Body of pancreas (tissue), 4 donors: ENCODE results near the gene ATP13A3. TPM values are rescaled to one million over a fixed set of nuclear protein-coding genes. Genes with fewer than 3 reads are reported as not detected.

Source experiments
- ATAC-seq: fragments of 150-250 bp; one replicate; pipeline ENCODE4 v1.9.1; 2016
- DNase-seq, 4 donors: peaks; one replicate each; pipeline ENCODE4 v3.0.0-alpha.2; 2019
- H3K27ac ChIP-seq, 4 donors: fragments of 200-600 bp; sonication (generic); 1 replicate in 3 of 4; 2 replicates in 1 of 4; pipeline versions ENCODE4 v1.5.1 to v1.6.1; 2016 to 2019; ENCODE audit warnings: mild to moderate bottlenecking in 1 of 4, mixed read lengths in 1 of 4, moderate library complexity in 1 of 4
- H3K27me3 ChIP-seq, 2 donors: fragments of 200-600 bp; sonication (generic); one replicate each; pipeline ENCODE4 v1.6.0; 2016; ENCODE audit warnings: mild to moderate bottlenecking in 1 of 2
- H3K36me3 ChIP-seq, 2 donors: fragments of 200-600 bp; sonication (generic); replicated peaks in 1 of 2; 2 replicates each; pipeline ENCODE4 v1.5.1; 2016; ENCODE audit warnings: low read depth in 2 of 2; ENCODE audit not compliant: insufficient read depth in 1 of 2
- H3K4me1 ChIP-seq: fragments of 200-600 bp; sonication (generic); one replicate; pipeline ENCODE4 v1.6.0; 2016
- H3K4me3 ChIP-seq, 2 donors: fragments of 200-600 bp; sonication (generic); 1 replicate in 1 of 2; 2 replicates in 1 of 2; pipeline ENCODE4 v1.5.1; 2016 to 2019
- H3K9me3 ChIP-seq, 3 donors: fragments of 200-600 bp; sonication (generic); 1 replicate in 2 of 3; 2 replicates in 1 of 3; pipeline ENCODE4 v1.5.1; 2016
- POLR2A ChIP-seq, 3 donors: fragments of 450-650 bp; IDR thresholded peaks; one replicate each; pipeline ENCODE4 v1.6.1; 2016; ENCODE audit warnings: antibody characterized with exemption in 3 of 3, mild to moderate bottlenecking in 2 of 3
- WGBS, 2 donors: methylation state at CpG; one replicate each; pipeline ENCODE4 v1.1.5; 2017; 5-methylcytosine and 5-hydroxymethylcytosine counted together
- intact Hi-C: fragments of 100-400 bp; cut with DNase I; formaldehyde crosslinking; loops from one replicate; pipeline ENCODE4 v1.15.1; 2023
- total RNA-seq, 2 donors: library from RNA; depleted of rRNA; stranded (reverse); fragments of >200 nt; gene quantifications; one replicate each; pipeline ENCODE4 v1.1.0, GENCODE V29; 2016
- TF ChIP-seq, protein P1 (sequence below), 7 experiments: fragments of 450-650 bp in 4 of 7; fragments of 200-600 bp in 3 of 7; sonication (generic) in 3 of 7; IDR thresholded peaks; one replicate each; pipeline ENCODE4 v1.5.1; 2016 to 2019; ENCODE audit warnings: antibody characterized with exemption in 7 of 7

The ATP13A3 gene
- total RNA-seq, 2 donors from 2014 or later, result 35.6 to 56.0 TPM

DNA sequence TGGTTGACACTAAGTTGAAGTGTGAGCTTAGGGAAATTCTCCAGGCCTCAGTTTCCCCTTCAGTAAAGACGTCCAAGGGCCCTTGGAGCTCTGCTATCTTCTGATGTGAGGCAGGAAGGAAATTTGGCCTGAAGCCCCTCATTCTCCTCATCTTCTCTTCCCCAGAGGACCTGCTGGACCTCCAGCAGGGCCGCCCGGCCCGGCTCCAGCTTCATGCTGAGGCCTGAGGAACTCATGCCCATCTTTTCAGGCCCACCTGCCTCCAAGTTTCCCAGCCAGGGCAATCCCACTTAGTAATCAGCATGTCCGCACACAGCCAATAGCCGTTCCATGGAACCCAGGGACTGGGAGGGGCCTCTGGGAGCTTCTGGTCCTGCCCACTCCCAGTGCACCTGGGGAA, 121.3 kb downstream of the ATP13A3 start:
- 86% methylated on average over 2 to 6 of the region's 6 CpGs for WGBS, 2 donors
- H3K27ac ChIP-seq, result no peak overlapping the region

DNA sequence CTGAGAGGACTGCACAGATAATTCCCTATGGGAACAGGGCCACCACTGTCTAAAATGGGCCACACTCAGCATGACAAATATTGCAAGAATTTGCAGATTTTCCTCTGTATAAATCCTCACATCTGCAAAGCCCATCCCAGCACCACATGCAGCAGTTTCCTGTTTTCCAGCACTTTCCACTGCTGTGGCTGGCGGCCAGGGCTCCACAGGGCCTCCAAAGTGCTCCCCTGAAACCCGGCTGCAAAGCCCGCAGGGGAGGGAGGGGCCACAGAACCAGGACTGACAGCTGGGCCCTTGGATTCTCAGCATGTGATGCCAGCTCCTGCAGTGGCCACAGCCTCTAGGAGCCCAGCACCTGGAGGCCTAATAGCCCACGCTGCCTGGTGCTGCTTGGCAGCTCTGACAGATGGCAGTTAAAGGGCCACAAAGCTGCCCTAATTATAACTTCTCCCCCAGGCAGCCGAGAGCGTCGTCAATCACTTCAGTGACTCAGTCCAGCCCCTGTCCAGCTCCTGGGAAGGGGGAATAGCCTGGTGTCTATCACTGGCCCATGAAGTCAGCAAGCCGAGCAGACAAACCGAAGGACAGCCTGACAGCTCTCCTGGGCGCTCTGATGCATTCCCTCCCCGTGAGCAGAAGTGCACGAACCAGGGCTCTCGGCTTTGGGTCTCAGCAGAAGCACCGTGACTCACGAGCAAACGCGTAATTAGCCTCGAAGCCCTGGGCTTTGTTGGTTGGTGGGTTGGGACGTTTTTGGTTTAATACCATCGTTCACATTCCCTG, 122.0 kb downstream of the ATP13A3 start:
- peak in 3 of 4 donors; percentile 18 to 31 (median 22) for DNase-seq
- H3K27me3 ChIP-seq, result no peaks in the 10 kb centered on the region
- intact Hi-C loops, result no loop called here
- peaks cover 4% of the 10 kb centered on the region for H3K4me1 ChIP-seq
- WGBS, 2 donors, result 43 to 70% methylated on average over 10 to 20 of the region's 20 CpGs
- H3K9me3 ChIP-seq, result no peaks in the 10 kb centered on the region
- H3K36me3 ChIP-seq, result no peaks in the 10 kb centered on the region
- peak; percentile 41 for ATAC-seq
- no peak overlapping the region for H3K4me3 ChIP-seq
- TF ChIP-seq, protein P1, sequence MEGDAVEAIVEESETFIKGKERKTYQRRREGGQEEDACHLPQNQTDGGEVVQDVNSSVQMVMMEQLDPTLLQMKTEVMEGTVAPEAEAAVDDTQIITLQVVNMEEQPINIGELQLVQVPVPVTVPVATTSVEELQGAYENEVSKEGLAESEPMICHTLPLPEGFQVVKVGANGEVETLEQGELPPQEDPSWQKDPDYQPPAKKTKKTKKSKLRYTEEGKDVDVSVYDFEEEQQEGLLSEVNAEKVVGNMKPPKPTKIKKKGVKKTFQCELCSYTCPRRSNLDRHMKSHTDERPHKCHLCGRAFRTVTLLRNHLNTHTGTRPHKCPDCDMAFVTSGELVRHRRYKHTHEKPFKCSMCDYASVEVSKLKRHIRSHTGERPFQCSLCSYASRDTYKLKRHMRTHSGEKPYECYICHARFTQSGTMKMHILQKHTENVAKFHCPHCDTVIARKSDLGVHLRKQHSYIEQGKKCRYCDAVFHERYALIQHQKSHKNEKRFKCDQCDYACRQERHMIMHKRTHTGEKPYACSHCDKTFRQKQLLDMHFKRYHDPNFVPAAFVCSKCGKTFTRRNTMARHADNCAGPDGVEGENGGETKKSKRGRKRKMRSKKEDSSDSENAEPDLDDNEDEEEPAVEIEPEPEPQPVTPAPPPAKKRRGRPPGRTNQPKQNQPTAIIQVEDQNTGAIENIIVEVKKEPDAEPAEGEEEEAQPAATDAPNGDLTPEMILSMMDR (IDR thresholded peaks at IDR 0.05), result no peak
- H3K27ac ChIP-seq, result no peak overlapping the region

More for the DNA sequence above, 121.3 kb downstream of the ATP13A3 start:
- no peaks in the 10 kb centered on the region for H3K27me3 ChIP-seq
- H3K4me3 ChIP-seq, result no peak overlapping the region
- TF ChIP-seq, protein P1 (IDR thresholded peaks at IDR 0.05), result no peak
- no peak for TF ChIP-seq POLR2A (IDR thresholded peaks at IDR 0.05)
- no peak for ATAC-seq
- intact Hi-C loops, result no loop called here
- H3K9me3 ChIP-seq, result no peaks in the 10 kb centered on the region
- H3K4me1 ChIP-seq, result peaks cover 4% of the 10 kb centered on the region
- H3K36me3 ChIP-seq, result no peaks in the 10 kb centered on the region
- DNase-seq, result no peak

DNA sequence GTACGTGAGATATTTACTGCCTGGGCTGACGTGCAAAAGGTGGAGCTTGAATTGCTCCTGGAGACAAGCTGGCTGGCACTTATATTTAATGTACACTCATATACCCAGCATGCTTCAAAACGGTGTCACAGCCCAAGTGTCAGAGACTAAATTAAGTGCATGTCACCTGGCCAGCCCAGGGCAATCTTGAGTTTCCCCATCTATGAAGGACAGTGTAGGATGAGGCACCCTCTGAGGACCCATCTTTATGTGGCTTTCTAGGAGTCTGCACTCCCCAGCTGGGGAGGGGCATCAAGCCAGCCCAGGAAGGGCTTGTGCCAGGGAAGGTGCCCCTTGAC, 122.5 kb downstream of the ATP13A3 start:
- no peak for DNase-seq
- intact Hi-C loops, result no loop called here

DNA sequence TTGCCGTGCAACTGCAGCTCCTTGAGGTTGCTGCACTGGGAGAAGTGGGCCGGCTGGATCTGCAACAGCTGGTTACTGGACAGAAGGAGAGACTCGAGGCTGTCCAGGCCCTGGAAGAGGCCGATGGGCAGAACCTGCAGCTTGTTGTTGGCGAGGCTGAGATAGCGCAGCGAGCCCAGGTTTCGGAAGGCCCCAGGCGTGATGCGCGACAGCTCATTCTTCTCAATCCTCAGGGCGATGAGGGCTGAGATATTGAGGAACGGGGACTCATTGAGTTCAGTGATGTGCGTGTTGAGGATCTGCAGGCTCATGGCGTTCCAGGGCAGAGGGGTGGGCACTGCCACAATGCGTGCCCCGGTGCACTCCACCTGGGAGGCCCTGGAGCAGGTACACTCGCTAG, 126.2 kb downstream of the ATP13A3 start:
- Histone ChIP-seq H3K4me1 (peaks cover 4% of the 10 kb centered on the region), H3K27me3 (no peaks in the 10 kb centered on the region), H3K9me3 (no peaks in the 10 kb centered on the region), H3K36me3 (no peaks in the 10 kb centered on the region), H3K27ac (no peak overlapping the region), H3K4me3 (no peak overlapping the region)
- ATAC-seq (no peak), DNase-seq (no peak)
- 78 to 86% methylated on average over 6 to 18 of the region's 18 CpGs for WGBS, 2 donors
- TF ChIP-seq POLR2A (IDR thresholded peaks at IDR 0.05), result no peak
- TF ChIP-seq, protein P1 (IDR thresholded peaks at IDR 0.05), result no peak
- intact Hi-C loops, result no loop called here

More for the DNA sequence above, 122.5 kb downstream of the ATP13A3 start:
- no peak for ATAC-seq
- TF ChIP-seq POLR2A (IDR thresholded peaks at IDR 0.05), result no peak
- TF ChIP-seq, protein P1 (IDR thresholded peaks at IDR 0.05), result no peak
- no peaks in the 10 kb centered on the region for H3K27me3 ChIP-seq
- peaks cover 4% of the 10 kb centered on the region for H3K4me1 ChIP-seq
- H3K27ac ChIP-seq, result no peak overlapping the region
- 53 to 59% methylated on average over 3 of the region's 3 CpGs for WGBS, 2 donors
- no peaks in the 10 kb centered on the region for H3K9me3 ChIP-seq
- H3K4me3 ChIP-seq, result no peak overlapping the region
- H3K36me3 ChIP-seq, result no peaks in the 10 kb centered on the region

DNA sequence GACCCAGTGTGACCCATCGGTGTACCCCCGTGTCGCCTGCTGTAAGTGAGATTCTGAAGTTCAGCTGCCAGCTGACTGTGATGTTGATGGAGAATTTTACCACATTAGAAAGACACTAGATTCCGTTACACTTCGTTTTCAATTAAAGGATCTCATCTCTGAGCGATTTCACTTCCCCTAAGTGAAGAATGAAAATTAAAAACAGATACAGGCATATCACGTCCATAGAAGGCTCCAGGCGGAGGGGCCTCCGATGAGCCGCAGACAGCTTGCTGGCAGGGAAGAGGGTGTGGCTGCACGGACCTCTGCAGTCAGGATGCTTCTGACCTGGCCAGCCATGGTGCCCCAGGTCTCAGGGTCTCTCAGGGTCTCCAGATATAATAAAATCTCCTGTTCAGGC, 129.1 kb downstream of the ATP13A3 start:
- no peaks in the 10 kb centered on the region for H3K9me3 ChIP-seq
- intact Hi-C loops, result no loop called here
- DNase-seq (no peak), ATAC-seq (no peak)
- 81 to 87% methylated on average over 11 of the region's 11 CpGs for WGBS, 2 donors
- H3K4me3 ChIP-seq, result no peak overlapping the region
- H3K4me1 ChIP-seq, result no peaks in the 10 kb centered on the region
- TF ChIP-seq, protein P1 (IDR thresholded peaks at IDR 0.05), result no peak
- TF ChIP-seq POLR2A (IDR thresholded peaks at IDR 0.05), result no peak
- H3K27me3 ChIP-seq, result no peaks in the 10 kb centered on the region
- no peak overlapping the region for H3K27ac ChIP-seq
- H3K36me3 ChIP-seq, result no peaks in the 10 kb centered on the region
